ENCODE data around the gene PCSK6. TPM values are rescaled to one million over a fixed set of nuclear protein-coding genes. Genes with fewer than 3 reads are reported as not detected.

PCSK6 gene
- total RNA-seq, 1 donor from 2014 or later: 0.40 TPM

DNA sequence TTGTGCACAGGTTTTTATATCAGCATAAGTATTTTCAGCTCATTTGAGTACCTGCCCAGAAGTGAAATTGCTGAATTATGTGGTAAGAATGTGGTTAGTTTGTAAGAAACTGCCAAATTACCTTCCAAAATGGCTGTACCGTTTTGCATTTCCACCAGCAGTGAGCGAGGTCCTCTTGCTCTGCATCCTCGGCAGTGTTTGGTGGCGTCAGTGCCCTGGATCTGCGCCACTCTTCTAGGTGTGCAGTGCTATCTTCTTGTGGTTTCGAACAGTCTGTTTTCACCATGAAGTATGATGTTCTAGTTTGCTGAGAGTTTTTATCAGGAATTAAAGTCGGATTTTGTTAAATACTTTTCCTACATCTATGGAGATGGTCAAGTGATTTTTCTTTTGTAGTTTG lies 24.8 kb upstream of the PCSK6 start:
- Mint-ChIP-seq H3K36me3 (ENCODE audit: low read depth) (peaks cover 12% of the 10 kb centered on the region), H3K4me3 (ENCODE audit: unreplicated experiment) (no peak overlapping the region), H3K4me1 (ENCODE audit: low read depth) (no peaks in the 10 kb centered on the region), H3K9me3 (ENCODE audit: low read depth) (peaks cover 32% of the 10 kb centered on the region), H3K27ac (ENCODE audit: unreplicated experiment) (no peak overlapping the region), H3K27me3 (ENCODE audit: low read depth) (peaks cover 9% of the 10 kb centered on the region)
- TF ChIP-seq, protein P1, sequence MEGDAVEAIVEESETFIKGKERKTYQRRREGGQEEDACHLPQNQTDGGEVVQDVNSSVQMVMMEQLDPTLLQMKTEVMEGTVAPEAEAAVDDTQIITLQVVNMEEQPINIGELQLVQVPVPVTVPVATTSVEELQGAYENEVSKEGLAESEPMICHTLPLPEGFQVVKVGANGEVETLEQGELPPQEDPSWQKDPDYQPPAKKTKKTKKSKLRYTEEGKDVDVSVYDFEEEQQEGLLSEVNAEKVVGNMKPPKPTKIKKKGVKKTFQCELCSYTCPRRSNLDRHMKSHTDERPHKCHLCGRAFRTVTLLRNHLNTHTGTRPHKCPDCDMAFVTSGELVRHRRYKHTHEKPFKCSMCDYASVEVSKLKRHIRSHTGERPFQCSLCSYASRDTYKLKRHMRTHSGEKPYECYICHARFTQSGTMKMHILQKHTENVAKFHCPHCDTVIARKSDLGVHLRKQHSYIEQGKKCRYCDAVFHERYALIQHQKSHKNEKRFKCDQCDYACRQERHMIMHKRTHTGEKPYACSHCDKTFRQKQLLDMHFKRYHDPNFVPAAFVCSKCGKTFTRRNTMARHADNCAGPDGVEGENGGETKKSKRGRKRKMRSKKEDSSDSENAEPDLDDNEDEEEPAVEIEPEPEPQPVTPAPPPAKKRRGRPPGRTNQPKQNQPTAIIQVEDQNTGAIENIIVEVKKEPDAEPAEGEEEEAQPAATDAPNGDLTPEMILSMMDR (IDR thresholded peaks at IDR 0.05): no peak
- no peak for DNase-seq (ENCODE audit: low spot score)

GRCh38 chr15:101511717-101512116 lies 22.2 kb upstream of the PCSK6 start:
- Mint-ChIP-seq H3K9me3 (ENCODE audit: low read depth) (peaks cover 17% of the 10 kb centered on the region), H3K27me3 (ENCODE audit: low read depth) (peaks cover 8% of the 10 kb centered on the region), H3K36me3 (ENCODE audit: low read depth) (peaks cover 6% of the 10 kb centered on the region), H3K4me1 (ENCODE audit: low read depth) (no peaks in the 10 kb centered on the region), H3K4me3 (ENCODE audit: unreplicated experiment) (no peak overlapping the region), H3K27ac (ENCODE audit: unreplicated experiment) (no peak overlapping the region)
- DNase-seq (ENCODE audit: low spot score): no peak
- TF ChIP-seq, protein P1 (IDR thresholded peaks at IDR 0.05): no peak

DNA sequence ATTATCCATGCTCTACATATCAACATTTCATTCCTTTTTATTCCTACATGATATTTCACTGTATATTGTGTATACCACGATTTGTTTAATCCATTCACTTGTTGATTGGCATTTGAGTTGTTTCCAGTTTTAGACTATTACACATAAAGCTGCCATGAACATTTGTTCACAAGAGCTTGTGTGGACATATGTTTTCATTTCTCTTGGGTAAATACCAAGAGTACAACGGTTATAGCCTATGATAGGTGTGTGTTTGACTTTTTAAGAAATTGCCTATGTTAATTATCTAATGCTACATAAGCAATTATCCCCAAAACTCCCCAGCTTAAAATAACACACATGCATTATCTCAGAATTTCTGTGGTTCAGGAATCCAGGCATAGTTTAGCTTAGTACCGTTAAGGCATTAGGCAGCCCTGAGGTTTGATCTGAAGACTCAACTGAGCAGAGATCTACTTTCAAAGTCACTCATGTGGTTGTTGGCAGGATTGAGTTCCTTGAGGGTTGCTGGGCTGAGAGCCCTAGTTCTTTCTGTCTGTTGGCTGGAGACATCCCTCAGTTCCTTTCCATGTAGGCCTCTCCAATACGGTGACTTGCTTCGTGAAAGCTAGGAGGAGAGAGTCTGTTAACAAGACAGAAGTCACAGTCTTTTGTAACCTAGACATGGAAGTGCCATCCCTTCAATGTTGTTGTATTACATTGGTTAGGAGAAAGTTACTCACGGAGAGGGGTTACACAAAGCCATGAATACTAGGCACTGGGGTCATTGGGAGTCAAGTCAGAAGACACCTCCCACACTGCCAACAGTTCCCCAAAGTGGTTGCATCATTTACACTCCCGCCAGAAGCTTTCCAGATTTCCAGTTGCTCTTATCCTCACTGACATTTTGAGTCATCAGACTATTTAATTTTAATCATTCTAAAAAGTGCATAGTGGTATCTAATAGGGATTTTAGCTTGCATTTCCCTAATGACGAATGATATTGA lies 21.0 kb upstream of the PCSK6 start:
- H3K4me1 Mint-ChIP-seq (ENCODE audit: low read depth): no peaks in the 10 kb centered on the region
- peaks cover 8% of the 10 kb centered on the region for H3K27me3 Mint-ChIP-seq (ENCODE audit: low read depth)
- peaks cover 5% of the 10 kb centered on the region for H3K9me3 Mint-ChIP-seq (ENCODE audit: low read depth)
- DNase-seq (ENCODE audit: low spot score): no peak
- H3K27ac Mint-ChIP-seq (ENCODE audit: unreplicated experiment): no peak overlapping the region
- H3K36me3 Mint-ChIP-seq (ENCODE audit: low read depth): peaks cover 1% of the 10 kb centered on the region
- TF ChIP-seq, protein P1 (IDR thresholded peaks at IDR 0.05): no peak
- H3K4me3 Mint-ChIP-seq (ENCODE audit: unreplicated experiment): no peak overlapping the region

GRCh38 chr15:101509279-101509678 lies 19.8 kb upstream of the PCSK6 start:
- no peak for DNase-seq (ENCODE audit: low spot score)
- no peaks in the 10 kb centered on the region for H3K36me3 Mint-ChIP-seq (ENCODE audit: low read depth)
- TF ChIP-seq, protein P1 (IDR thresholded peaks at IDR 0.05): no peak
- H3K4me1 Mint-ChIP-seq (ENCODE audit: low read depth): no peaks in the 10 kb centered on the region
- H3K9me3 Mint-ChIP-seq (ENCODE audit: low read depth): no peaks in the 10 kb centered on the region
- H3K27me3 Mint-ChIP-seq (ENCODE audit: low read depth): peaks cover 14% of the 10 kb centered on the region
- H3K4me3 Mint-ChIP-seq (ENCODE audit: unreplicated experiment): no peak overlapping the region
- no peak overlapping the region for H3K27ac Mint-ChIP-seq (ENCODE audit: unreplicated experiment)

- H3K27me3 Mint-ChIP-seq (ENCODE audit: low read depth): peaks cover 20% of the 10 kb centered on the region
- no peaks in the 10 kb centered on the region for H3K36me3 Mint-ChIP-seq (ENCODE audit: low read depth)
- H3K4me3 Mint-ChIP-seq (ENCODE audit: unreplicated experiment): no peak overlapping the region
- H3K9me3 Mint-ChIP-seq (ENCODE audit: low read depth): no peaks in the 10 kb centered on the region
- no peak for DNase-seq (ENCODE audit: low spot score)
- H3K4me1 Mint-ChIP-seq (ENCODE audit: low read depth): no peaks in the 10 kb centered on the region
- TF ChIP-seq, protein P1 (IDR thresholded peaks at IDR 0.05): no peak
- H3K27ac Mint-ChIP-seq (ENCODE audit: unreplicated experiment): no peak overlapping the region
These were observed 17.0 kb upstream of the PCSK6 start for GRCh38 chr15:101506491-101506890.
